Gastroesophageal sphincter (tissue), 4 donors: ENCODE data around the gene AP2A2. TPM values are rescaled to one million over a fixed set of nuclear protein-coding genes. Genes with fewer than 3 reads are reported as not detected.

Experiments used
- ATAC-seq: fragments of 150-250 bp; one replicate; pipeline ENCODE4 v1.9.1; 2016; ENCODE audit warnings: mild to moderate bottlenecking, moderate library complexity
- H3K27ac ChIP-seq, 4 donors: fragments of 200-600 bp; sonication (generic) in 3 of 4; 1 replicate in 3 of 4; 2 replicates in 1 of 4; pipeline ENCODE4 v1.5.1; 2016 to 2019
- H3K27me3 ChIP-seq: fragments of 200-600 bp; sonication (generic); one replicate; pipeline ENCODE4 v1.5.1; 2019
- H3K36me3 ChIP-seq, 2 donors: fragments of 200-600 bp; sonication (generic); one replicate each; pipeline ENCODE4 v1.5.1; 2019; ENCODE audit warnings: control low read depth in 1 of 2
- H3K4me1 ChIP-seq, 3 donors: fragments of 200-600 bp; sonication (generic); 1 replicate in 2 of 3; 2 replicates in 1 of 3; pipeline ENCODE4 v1.5.1; 2016 to 2019; ENCODE audit warnings: control low read depth in 2 of 3
- H3K4me3 ChIP-seq, 2 donors: fragments of 200-600 bp; sonication (generic); one replicate each; pipeline ENCODE4 v1.5.1; 2019; ENCODE audit warnings: mild to moderate bottlenecking in 1 of 2, moderate library complexity in 1 of 2
- H3K9me3 ChIP-seq, 3 donors: fragments of 200-600 bp; sonication (generic); one replicate each; pipeline ENCODE4 v1.5.1; 2017 to 2019; ENCODE audit warnings: control low read depth in 2 of 3
- EP300 ChIP-seq: sonication (generic); formaldehyde crosslinking; IDR thresholded peaks from one replicate; pipeline ENCODE4 v1.6.1; 2017; ENCODE audit warnings: antibody characterized with exemption, mild to moderate bottlenecking
- POLR2A ChIP-seq, 2 donors: fragments of 450-650 bp; IDR thresholded peaks; one replicate each; pipeline ENCODE4 v1.6.1; 2017; ENCODE audit warnings: antibody characterized with exemption in 2 of 2, mild to moderate bottlenecking in 2 of 2, moderate library complexity in 1 of 2
- POLR2AphosphoS5 ChIP-seq: sonication (generic); formaldehyde crosslinking; IDR thresholded peaks from one replicate; pipeline ENCODE4 v1.6.1; 2017; ENCODE audit warnings: antibody characterized with exemption
- whole genome bisulfite sequencing, 2 donors: methylation state at CpG; one replicate each; pipeline ENCODE4 v1.1.5; 2018; ENCODE audit warnings: low coverage in 1 of 2; 5-methylcytosine and 5-hydroxymethylcytosine counted together
- total RNA-seq, 4 donors: library from RNA; depleted of rRNA; stranded (reverse); fragments of >200 nt; gene quantifications; one replicate each; pipeline ENCODE4 v1.1.0, GENCODE V29; 2016
- TF ChIP-seq, protein P1 (sequence below), 4 experiments: fragments of 200-600 bp in 2 of 4; fragments of 450-650 bp in 2 of 4; sonication (generic) in 1 of 4; IDR thresholded peaks; one replicate each; pipeline ENCODE4 v1.5.1; 2017 to 2019; ENCODE audit warnings: antibody characterized with exemption in 4 of 4, mild to moderate bottlenecking in 2 of 4, moderate library complexity in 2 of 4

Gene AP2A2
- total RNA-seq, 4 donors from 2014 or later = 47.9 to 88.5 (median 61.6) TPM

DNA sequence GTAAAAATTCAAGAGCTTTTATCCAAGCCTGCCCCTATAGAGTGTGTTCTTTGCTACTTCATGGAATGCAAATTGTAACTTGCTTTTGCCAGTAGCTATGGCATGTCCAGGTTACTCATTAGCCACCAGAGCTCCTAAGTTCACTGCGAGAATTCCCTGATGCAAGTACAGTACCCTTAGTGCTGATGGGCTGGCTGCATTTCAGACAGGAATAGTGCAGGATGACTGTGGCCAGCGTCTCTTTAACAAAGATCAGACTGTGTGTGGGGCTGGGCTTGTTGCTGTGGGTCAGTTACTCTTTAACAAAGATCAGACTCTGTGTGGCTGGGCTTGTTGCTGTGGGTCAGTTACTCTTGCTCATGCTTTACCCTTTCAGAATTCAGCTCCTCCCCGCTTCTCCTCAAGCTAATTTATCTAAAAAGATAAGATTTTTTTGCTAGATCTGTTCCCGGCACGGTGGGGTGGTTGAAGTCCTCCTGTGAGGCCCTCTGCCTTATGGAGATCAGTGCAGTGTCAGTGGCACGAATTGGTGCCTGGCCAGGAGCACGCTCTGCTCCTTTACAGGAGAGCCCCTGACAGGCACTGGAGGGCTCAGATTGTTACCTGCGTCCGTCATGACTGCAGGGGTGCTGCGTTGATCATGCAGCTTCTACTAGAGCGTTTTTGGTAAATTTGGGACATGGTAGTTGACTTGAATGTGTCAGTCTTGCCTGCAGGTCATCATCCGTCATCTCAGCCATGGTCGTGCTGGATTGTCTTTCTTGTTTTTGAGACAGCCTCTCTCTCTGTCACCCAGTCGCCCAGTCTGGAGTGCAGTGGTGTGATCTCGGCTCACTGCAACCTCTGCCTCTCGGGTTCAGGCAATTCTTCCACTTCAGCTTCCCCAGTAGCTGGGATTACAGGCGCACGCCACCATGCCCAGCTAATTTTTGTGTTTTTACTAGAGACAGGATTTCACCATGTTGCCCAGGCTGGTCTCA is 27.0 kb downstream of the AP2A2 start:
- peaks cover 0 to 57% (median 2%) of the 10 kb centered on the region in 3 donors for H3K4me1 ChIP-seq

DNA sequence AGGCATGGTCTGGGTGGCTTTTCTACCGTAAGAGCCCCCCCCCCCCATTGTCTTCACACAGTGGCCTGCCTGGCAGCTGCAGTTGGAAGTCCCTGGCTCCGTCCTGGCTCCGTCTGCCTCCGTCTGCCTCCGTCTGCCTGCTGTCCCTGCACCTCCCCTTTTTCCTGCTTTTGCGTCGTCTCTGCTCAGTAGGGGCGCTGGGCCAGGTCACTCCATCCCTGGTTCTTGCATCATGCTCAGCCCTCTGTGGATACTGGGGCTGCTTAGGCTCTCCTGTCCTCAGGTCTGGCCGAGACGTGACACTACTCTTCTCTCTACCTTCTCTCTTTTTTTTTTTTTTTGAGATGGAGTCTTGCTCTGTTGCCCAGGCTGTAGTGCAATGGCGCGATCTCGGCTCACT is 27.8 kb downstream of the AP2A2 start:
- Histone ChIP-seq H3K27me3 (no peaks in the 10 kb centered on the region), H3K4me3 (no peak overlapping the region), H3K4me1 (peaks cover 0 to 58% (median 2%) of the 10 kb centered on the region in 3 donors), H3K36me3 (peaks cover 0 to 47% of the 10 kb centered on the region in 2 donors), H3K9me3 (peaks cover 0 to 13% (median 0%) of the 10 kb centered on the region in 3 donors), H3K27ac (no peak overlapping the region)
- 66 to 84% methylated on average over 6 to 10 of the region's 13 CpGs for WGBS, 2 donors
- no peak for TF ChIP-seq POLR2A (IDR thresholded peaks at IDR 0.05)
- TF ChIP-seq, protein P1, sequence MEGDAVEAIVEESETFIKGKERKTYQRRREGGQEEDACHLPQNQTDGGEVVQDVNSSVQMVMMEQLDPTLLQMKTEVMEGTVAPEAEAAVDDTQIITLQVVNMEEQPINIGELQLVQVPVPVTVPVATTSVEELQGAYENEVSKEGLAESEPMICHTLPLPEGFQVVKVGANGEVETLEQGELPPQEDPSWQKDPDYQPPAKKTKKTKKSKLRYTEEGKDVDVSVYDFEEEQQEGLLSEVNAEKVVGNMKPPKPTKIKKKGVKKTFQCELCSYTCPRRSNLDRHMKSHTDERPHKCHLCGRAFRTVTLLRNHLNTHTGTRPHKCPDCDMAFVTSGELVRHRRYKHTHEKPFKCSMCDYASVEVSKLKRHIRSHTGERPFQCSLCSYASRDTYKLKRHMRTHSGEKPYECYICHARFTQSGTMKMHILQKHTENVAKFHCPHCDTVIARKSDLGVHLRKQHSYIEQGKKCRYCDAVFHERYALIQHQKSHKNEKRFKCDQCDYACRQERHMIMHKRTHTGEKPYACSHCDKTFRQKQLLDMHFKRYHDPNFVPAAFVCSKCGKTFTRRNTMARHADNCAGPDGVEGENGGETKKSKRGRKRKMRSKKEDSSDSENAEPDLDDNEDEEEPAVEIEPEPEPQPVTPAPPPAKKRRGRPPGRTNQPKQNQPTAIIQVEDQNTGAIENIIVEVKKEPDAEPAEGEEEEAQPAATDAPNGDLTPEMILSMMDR (IDR thresholded peaks at IDR 0.05) = no peak
- no peak for ATAC-seq

More for the DNA sequence above, 27.0 kb downstream of the AP2A2 start:
- H3K36me3 ChIP-seq = peaks cover 0 to 45% of the 10 kb centered on the region in 2 donors
- no peaks in the 10 kb centered on the region for H3K27me3 ChIP-seq
- 56% methylated on average over 6 to 11 of the region's 18 CpGs for WGBS, 2 donors
- ATAC-seq = no peak
- TF ChIP-seq POLR2A (IDR thresholded peaks at IDR 0.05) (no peak), POLR2AphosphoS5 (no peak), EP300 (no peak)
- TF ChIP-seq, protein P1 (IDR thresholded peaks at IDR 0.05) = no peak
- H3K9me3 ChIP-seq = peaks cover 0 to 13% (median 0%) of the 10 kb centered on the region in 3 donors
- H3K27ac ChIP-seq = no peak overlapping the region
- H3K4me3 ChIP-seq = no peak overlapping the region

DNA sequence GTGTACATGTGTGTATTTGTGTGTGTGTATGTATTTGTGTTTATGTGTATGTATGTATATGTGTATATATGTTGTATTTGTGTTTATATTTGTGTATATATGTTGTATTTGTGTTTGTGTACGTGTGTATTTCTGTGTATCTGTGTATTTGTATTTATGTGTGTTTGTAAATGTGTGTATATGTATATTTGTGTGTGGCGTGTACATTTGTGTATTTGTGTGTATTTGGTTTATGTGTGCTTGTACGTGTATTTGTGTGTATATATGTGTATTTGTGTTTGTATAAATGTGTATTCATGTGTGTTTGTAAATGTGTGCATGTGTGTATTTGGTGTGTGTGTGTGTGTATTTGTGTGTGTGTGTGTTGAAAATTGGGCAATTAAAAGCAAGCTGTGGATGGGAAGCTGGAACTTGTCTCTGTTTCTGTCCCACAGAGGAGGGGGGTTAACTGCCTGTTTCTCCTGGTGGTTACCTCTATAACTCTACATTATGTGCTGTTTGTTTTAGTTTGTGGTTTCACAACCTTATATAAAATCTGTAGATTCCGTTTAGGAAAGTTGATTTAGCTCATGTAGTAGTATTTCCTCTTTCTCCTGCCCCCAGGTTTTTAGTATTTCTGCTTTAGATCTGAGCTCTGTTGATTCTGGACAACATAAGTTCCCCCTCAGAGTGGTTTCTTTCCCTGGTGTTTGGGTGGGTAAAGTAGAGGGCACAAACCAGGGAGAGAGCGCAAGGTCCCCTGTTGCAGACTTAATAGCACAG is 28.9 kb downstream of the AP2A2 start:
- WGBS, 2 donors = 57 to 71% methylated on average over 4 to 5 of the region's 5 CpGs
- no peaks in the 10 kb centered on the region for H3K27me3 ChIP-seq
- H3K36me3 ChIP-seq = peaks cover 0 to 42% of the 10 kb centered on the region in 2 donors
- no peak for TF ChIP-seq POLR2A (IDR thresholded peaks at IDR 0.05)
- TF ChIP-seq EP300 = no peak
- TF ChIP-seq POLR2AphosphoS5 = no peak
- TF ChIP-seq, protein P1 (IDR thresholded peaks at IDR 0.05) = no peak
- ATAC-seq = no peak
- no peak overlapping the region for H3K4me3 ChIP-seq
- H3K27ac ChIP-seq = no peak overlapping the region
- peaks cover 0 to 4% (median 0%) of the 10 kb centered on the region in 3 donors for H3K9me3 ChIP-seq
- H3K4me1 ChIP-seq = peaks cover 0 to 58% (median 2%) of the 10 kb centered on the region in 3 donors

DNA sequence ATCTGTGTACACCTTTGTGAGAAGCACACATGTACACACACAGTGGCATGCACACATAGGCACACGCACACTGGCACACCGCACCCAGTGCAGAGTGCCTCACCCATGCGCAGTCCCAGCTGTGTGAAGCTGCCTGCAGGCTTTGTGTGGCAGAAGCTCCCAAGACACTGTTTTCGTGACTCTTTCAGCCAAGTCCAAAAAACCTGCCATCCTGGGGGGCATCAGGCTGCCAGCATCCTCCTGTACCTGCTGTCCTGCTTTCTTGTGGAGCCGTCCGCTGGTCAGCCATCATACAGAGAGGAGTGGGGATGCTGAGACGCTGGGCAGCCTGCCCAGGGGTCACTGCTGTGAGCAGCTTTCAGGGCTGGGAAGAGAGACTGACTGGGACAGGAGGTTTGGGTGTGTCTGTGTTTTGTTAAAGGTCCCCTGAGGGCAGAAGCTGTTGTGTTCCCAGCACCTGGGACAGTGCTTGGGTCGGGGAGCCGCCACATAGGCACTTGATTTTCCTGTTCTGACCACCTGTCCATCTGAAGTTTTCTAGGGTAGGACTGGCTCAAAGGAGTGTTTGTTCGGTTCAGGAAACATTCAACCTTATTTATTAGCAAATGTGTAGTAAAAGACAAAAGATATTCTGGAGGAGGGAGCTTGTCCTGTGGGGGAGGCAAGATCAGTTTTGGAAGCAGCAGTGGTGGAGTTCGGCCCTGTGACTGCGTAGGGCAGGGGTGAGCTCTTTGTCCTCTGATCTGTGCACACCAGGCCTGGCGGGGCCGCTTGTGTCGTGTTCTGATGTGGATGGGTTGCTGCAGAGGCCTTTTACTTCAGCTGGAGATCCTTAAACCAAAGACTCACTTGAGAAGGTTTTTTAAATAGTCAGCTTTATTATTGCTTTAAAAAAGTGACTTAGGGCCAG is 29.7 kb downstream of the AP2A2 start:
- no peak for ATAC-seq
- H3K27ac ChIP-seq = no peak overlapping the region
- no peaks in the 10 kb centered on the region for H3K27me3 ChIP-seq
- no peaks in the 10 kb centered on the region for H3K9me3 ChIP-seq
- 70 to 82% methylated on average over 2 to 7 of the region's 15 CpGs for WGBS, 2 donors
- H3K4me1 ChIP-seq = peaks cover 0 to 58% (median 2%) of the 10 kb centered on the region in 3 donors
- no peak overlapping the region for H3K4me3 ChIP-seq
- TF ChIP-seq POLR2AphosphoS5 = no peak
- TF ChIP-seq POLR2A (IDR thresholded peaks at IDR 0.05) = no peak
- TF ChIP-seq, protein P1 (IDR thresholded peaks at IDR 0.05) = no peak
- no peak for TF ChIP-seq EP300
- H3K36me3 ChIP-seq = peaks cover 0 to 43% of the 10 kb centered on the region in 2 donors
